Measurements from ENCODE around the gene ITGB4. TPM values are rescaled to one million over a fixed set of nuclear protein-coding genes. Genes with fewer than 3 reads are reported as not detected.

Gene ITGB4
- total RNA-seq, 1 experiment from 2014 or later, result 5.3 TPM

DNA sequence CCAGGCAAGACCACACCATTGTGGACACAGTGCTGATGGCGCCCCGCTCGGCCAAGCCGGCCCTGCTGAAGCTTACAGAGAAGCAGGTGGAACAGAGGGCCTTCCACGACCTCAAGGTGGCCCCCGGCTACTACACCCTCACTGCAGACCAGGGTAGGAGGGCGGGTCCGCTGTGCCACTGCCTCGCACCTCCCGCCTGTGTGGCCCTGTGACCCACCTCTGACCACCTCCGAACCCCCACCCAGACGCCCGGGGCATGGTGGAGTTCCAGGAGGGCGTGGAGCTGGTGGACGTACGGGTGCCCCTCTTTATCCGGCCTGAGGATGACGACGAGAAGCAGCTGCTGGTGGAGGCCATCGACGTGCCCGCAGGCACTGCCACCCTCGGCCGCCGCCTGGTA is 21.1 kb downstream of the ITGB4 start:
- Mint-ChIP-seq H3K36me3 (ENCODE audit: insufficient read depth in 1 of 3, low read depth in 3 of 3) (no peaks in the 10 kb centered on the region), H3K4me1 (peaks cover 7% of the 10 kb centered on the region in 2 experiments), H3K9me3 (no peaks in the 10 kb centered on the region), H3K4me3 (no peak overlapping the region), H3K27me3 (ENCODE audit: low read depth) (no peaks in the 10 kb centered on the region), H3K27ac (no peak overlapping the region)
- Histone ChIP-seq H4K91ac (ENCODE audit: insufficient read length, low read depth, low read length) (no peak overlapping the region), H3K4me1 (ENCODE audit: insufficient read depth, low read length) (no peaks in the 10 kb centered on the region), H2BK12ac (ENCODE audit: insufficient read length, low read depth, low read length) (no peak overlapping the region), H3K79me1 (ENCODE audit: insufficient read depth, low read depth, low read length, poor library complexity, severe bottlenecking) (no peaks in the 10 kb centered on the region), H3K9me3 (ENCODE audit: control insufficient read depth, low read depth, low read length) (no peaks in the 10 kb centered on the region), H3K4ac (ENCODE audit: low read depth, low read length) (no peak overlapping the region), H3K14ac (ENCODE audit: insufficient read depth, low read length) (no peak overlapping the region; the same call in 1 of the 2 replicates), H3K27ac (ENCODE audit: insufficient read length, low read depth, low read length) (no peak overlapping the region), H3K23ac (ENCODE audit: insufficient read length, low read depth, low read length) (no peak overlapping the region), H3K23me2 (ENCODE audit: insufficient read length, low read depth, low read length, poor library complexity, severe bottlenecking) (no peaks in the 10 kb centered on the region), H2AK5ac (ENCODE audit: insufficient read length, low read length) (no peak overlapping the region), H2AFZ (ENCODE audit: low read length) (no peak overlapping the region), H3K4me2 (ENCODE audit: insufficient read depth, insufficient read length, low read length) (no peak overlapping the region), H3K9ac (ENCODE audit: extremely low read depth, insufficient read length, low read length) (no peak overlapping the region), H3K27me3 (ENCODE audit: insufficient read depth, low read length) (no peaks in the 10 kb centered on the region), H3T11ph (ENCODE audit: low read length) (no peak overlapping the region), H2BK5ac (ENCODE audit: insufficient read length, low read length) (no peak overlapping the region), H2BK15ac (ENCODE audit: low read depth, low read length) (no peak overlapping the region), H3K79me2 (ENCODE audit: insufficient read depth, low read length) (no peaks in the 10 kb centered on the region), H4K5ac (ENCODE audit: insufficient read length, low read depth, low read length) (no peak overlapping the region), H4K20me1 (ENCODE audit: control insufficient read depth, insufficient read depth, insufficient read length) (no peaks in the 10 kb centered on the region), H2BK120ac (ENCODE audit: low read depth, low read length, poor library complexity, severe bottlenecking) (no peak overlapping the region), H2BK20ac (ENCODE audit: low read depth, low read length, poor library complexity, severe bottlenecking) (no peak overlapping the region), H4K8ac (replicated peaks; ENCODE audit: insufficient read length, low read depth, low read length) (no peak overlapping the region), H3K56ac (ENCODE audit: insufficient read length, low read depth, low read length) (no peak overlapping the region), H3K18ac (ENCODE audit: insufficient read length, low read depth, low read length) (no peak overlapping the region)
- no CpG with 5 or more reads among the region's 25 CpGs for WGBS (ENCODE audit: extremely low coverage, insufficient read length, low lambda C conversion rate)
- no peak for DNase-seq
- TF ChIP-seq CTCF (conservative IDR thresholded peaks at IDR 0.05), result no peak
